HTERT RPE-1 (cell line): ENCODE measurements around the gene HDAC7.

Experiments
- in situ Hi-C: fragments of 300-500 bp; cut with MboI; formaldehyde crosslinking; loops from 4 replicates; pipeline ENCODE4 v1.14.3; 2020; ENCODE audit warnings: low sequenced_read_pairs

The HDAC7 gene

DNA sequence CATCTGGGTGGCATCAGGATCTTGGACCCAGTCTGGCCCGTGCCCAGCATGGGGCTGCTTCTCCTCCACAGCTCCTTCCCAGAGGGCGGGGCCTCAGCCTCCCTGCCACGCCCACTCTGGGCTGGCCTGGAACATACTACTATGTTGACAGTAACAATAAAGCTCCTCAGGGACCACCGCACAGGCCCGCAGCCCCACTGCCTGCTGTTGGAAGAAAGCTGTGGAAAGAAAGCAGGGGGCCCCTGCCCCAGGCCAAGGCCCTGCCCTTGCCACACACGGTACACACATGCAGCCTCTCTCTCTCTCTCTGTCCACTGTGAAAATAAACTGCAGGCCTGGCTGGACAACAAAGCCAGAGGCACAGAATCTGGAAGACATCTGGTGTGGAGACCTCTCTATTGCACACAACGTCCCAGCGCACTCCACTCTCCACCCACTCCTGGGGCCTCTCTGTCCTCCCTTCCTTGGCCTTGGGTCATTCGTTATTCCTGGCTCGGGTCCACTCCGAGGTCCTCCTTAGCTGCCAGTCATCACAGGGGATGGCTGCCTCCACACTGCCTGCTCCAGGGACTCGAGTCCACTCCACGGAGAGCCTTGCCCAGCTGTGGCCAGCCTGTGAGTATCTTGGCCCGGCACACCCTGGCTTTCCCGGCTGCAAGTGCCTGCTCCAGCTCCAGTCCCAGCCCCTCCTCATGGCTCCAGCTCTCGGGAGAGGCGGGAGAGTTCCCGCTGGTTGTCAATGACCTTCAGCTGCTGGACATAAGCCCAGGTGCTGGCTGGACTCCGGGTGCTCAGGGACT is 82.6 kb downstream of the HDAC7 start:
- in situ Hi-C loops: no loop called here

DNA sequence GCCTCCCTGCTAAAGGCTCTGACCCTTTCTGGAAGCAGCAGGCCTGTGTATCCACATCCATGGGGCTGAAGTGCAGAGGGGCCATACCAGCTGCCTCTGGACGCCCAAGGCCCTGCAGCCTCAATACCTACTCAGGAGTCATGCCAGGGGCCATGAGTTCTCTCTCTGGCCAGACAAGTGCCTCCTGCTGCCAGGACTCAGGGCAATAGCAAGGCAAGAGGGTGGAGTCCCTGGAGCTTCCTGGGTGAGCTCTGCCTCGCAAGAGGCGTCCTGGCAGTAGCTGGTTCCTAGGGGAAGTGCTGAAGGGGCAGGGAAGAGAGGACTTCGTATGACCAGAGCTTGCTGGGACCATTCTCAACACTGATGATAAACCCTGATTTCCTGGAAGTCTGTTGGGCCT is 83.5 kb downstream of the HDAC7 start:
- in situ Hi-C loops: no loop called here

- in situ Hi-C loops: no loop called here
These were observed 84.1 kb downstream of the HDAC7 start for GRCh38 chr12:47735649-47736048.

DNA sequence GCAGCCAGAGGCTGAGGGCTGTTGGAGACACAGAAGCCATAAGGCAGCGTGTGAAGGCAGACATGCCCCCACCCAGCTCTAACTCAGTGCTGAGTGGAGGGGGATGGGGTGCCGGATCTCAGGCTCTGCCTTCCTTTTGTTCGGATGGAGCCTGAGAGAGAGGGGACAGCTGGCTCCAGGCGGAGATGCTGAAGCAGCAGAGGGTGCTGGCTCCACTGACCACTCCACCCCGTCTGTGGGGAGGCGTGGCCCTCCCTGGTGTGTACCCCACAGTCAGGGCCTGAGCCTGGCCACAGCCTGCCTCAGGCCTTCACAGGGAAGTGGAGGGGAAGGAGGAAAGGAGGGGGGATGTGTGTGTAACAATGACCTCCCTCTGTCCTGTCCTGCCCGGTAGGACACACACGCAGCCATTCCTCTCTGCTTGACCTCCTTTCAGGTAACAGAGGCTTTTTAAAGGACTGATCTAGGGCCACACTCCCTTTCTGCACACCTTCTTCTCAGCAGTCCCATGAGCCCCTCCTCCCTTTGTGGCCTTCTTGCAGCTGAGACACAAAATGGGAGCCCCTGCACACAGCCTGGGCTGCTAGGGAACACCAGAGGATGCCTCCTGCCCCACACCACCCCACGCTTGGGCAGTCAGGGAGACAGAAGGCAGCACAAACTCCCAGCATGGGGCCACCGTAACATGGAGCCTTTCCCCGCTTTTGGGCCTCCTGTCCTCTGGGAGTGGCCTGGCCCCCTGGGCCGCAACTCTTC is 84.8 kb downstream of the HDAC7 start:
- in situ Hi-C loops: no loop called here

DNA sequence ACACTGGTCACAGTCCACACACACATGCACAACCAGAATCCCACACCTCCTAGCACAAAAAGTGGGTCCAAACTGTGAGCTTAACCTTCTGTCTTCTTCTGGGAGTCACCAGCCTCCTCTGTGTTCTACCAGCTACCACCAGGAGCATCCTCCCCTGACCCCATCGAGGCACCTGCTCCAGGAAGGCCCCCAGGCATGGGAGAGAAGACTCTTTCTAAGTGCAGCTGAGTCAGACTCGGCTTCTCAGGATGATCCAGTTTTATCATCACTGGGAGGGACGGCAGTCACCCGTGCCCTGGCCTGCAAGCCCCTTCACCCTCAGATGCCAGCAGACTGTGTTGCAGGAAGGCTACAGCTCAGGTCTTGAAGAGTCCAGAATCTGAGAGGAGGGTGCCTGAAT is 86.6 kb downstream of the HDAC7 start:
- in situ Hi-C loops: no loop called here
